ENCODE data around the gene LRRK1.

- TF ChIP-seq CTCF (conservative IDR thresholded peaks at IDR 0.05 in 1 of 2, IDR thresholded peaks at IDR 0.05 in 1 of 2; ENCODE audit: extremely low read depth in 1 of 2, insufficient read depth in 1 of 2, low read depth in 1 of 2, low read length in 2 of 2) (no peak), EZH2 (IDR thresholded peaks at IDR 0.05; ENCODE audit: borderline replicate concordance, low read length) (no peak)
These were observed 191.8 kb downstream of the LRRK1 start for GRCh38 chr15:101110681-101111569.

All from mammary epithelial cell (primary cell).